ENCODE data around the gene TMEM119. TPM values are rescaled to one million over a fixed set of nuclear protein-coding genes. Genes with fewer than 3 reads are reported as not detected.
"Not testable (repeated sequence)": the region's sequence is repeated elsewhere in the genome, so short reads cannot be mapped to it uniquely, and the experiment has no call there.

Gene TMEM119
- total RNA-seq, 1 donor from 2014 or later: not detected

- peak; percentile 27 to 32 for DNase-seq (ENCODE audit: low read depth in 2 of 2)
Measured at GRCh38 chr12:108567406-108568337, 30.2 kb downstream of the TMEM119 start.

- DNase-seq (ENCODE audit: low read depth in 2 of 2): no peak
Measured at GRCh38 chr12:108566452-108566851, 31.4 kb downstream of the TMEM119 start.

- DNase-seq (ENCODE audit: low read depth in 2 of 2): peak; percentile 89 to 92
Measured at GRCh38 chr12:108565976-108566375, 31.9 kb downstream of the TMEM119 start.

GRCh38 chr12:108565146-108565545 is 32.7 kb downstream of the TMEM119 start:
- DNase-seq (ENCODE audit: low read depth in 2 of 2): no peak

- no peak for DNase-seq (ENCODE audit: low read depth in 2 of 2)
Measured at GRCh38 chr12:108564724-108565123, 33.2 kb downstream of the TMEM119 start.

GRCh38 chr12:108563804-108564151 is 34.1 kb downstream of the TMEM119 start:
- DNase-seq (ENCODE audit: low read depth in 2 of 2): no peak

GRCh38 chr12:108563136-108563803 is 34.6 kb downstream of the TMEM119 start:
- peak; percentile 81 to 91 for DNase-seq (ENCODE audit: low read depth in 2 of 2)

GRCh38 chr12:108562348-108563135 is 35.3 kb downstream of the TMEM119 start, which contains the start of gene ISCU:
ISCU (plus strand) TSS chr12:108562596; CDS start chr12:108562623, 27 bp downstream.
- peak; percentile 98 for DNase-seq (ENCODE audit: low read depth in 2 of 2)

GRCh38 chr12:108561852-108562347 is 36.0 kb downstream of the TMEM119 start:
- DNase-seq (ENCODE audit: low read depth in 2 of 2): no peak

- DNase-seq (ENCODE audit: low read depth in 2 of 2): peak; percentile 91 to 95
Measured at GRCh38 chr12:108560752-108561719, 36.8 kb downstream of the TMEM119 start, which contains the start of gene SART3. SART3 (minus strand) TSS chr12:108561173; CDS start chr12:108561154, 19 bp downstream.

GRCh38 chr12:108560321-108560721 is 37.6 kb downstream of the TMEM119 start:
- DNase-seq (ENCODE audit: low read depth in 2 of 2): peak; percentile 14 to 47

- DNase-seq (ENCODE audit: low read depth in 2 of 2): no peak
Measured at GRCh38 chr12:108559748-108560147, 38.1 kb downstream of the TMEM119 start.

GRCh38 chr12:108559007-108559655 is 38.8 kb downstream of the TMEM119 start:
- DNase-seq (ENCODE audit: low read depth in 2 of 2): no peak

- not testable (repeated sequence) for DNase-seq (ENCODE audit: low read depth in 2 of 2)
Measured at GRCh38 chr12:108555383-108555782, 42.5 kb downstream of the TMEM119 start.

- DNase-seq (ENCODE audit: low read depth in 2 of 2): no peak
Measured at GRCh38 chr12:108553799-108554198, 44.1 kb downstream of the TMEM119 start.

GRCh38 chr12:108551535-108551934 is 46.3 kb downstream of the TMEM119 start:
- no peak for DNase-seq (ENCODE audit: low read depth in 2 of 2)

GRCh38 chr12:108548954-108549521 is 48.8 kb downstream of the TMEM119 start:
- DNase-seq (ENCODE audit: low read depth in 2 of 2): no peak

GRCh38 chr12:108547686-108548085 is 50.2 kb downstream of the TMEM119 start:
- DNase-seq (ENCODE audit: low read depth in 2 of 2): no peak

GRCh38 chr12:108543652-108544051 is 54.2 kb downstream of the TMEM119 start:
- no peak for DNase-seq (ENCODE audit: low read depth in 2 of 2)

Measured in lung microvascular endothelial cell (primary cell).